ENCODE results near the gene SCAPER. TPM values are rescaled to one million over a fixed set of nuclear protein-coding genes. Genes with fewer than 3 reads are reported as not detected.

SCAPER gene
- total RNA-seq, 1 experiment from 2014 or later = 14.7 TPM

GRCh38 chr15:76398317-76399104 lies 506.6 kb downstream of the SCAPER start:
- TF ChIP-seq, protein P1, sequence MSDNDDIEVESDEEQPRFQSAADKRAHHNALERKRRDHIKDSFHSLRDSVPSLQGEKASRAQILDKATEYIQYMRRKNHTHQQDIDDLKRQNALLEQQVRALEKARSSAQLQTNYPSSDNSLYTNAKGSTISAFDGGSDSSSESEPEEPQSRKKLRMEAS (IDR thresholded peaks at IDR 0.05) = no peak
- TF ChIP-seq SRF (IDR thresholded peaks at IDR 0.05; ENCODE audit: low read depth) = no peak
- TF ChIP-seq TCF7L2 (IDR thresholded peaks at IDR 0.05; ENCODE audit: borderline replicate concordance, extremely low read depth, insufficient read depth, insufficient read length) = no peak
- no peak for TF ChIP-seq ZNF274 (IDR thresholded peaks at IDR 0.05; ENCODE audit: low read depth, low read length)
- no peak for TF ChIP-seq YY1 (IDR thresholded peaks at IDR 0.05; ENCODE audit: extremely low read depth, insufficient replicate concordance, low read depth, low read length)
- TF ChIP-seq, protein P2, sequence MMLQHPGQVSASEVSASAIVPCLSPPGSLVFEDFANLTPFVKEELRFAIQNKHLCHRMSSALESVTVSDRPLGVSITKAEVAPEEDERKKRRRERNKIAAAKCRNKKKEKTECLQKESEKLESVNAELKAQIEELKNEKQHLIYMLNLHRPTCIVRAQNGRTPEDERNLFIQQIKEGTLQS (IDR thresholded peaks at IDR 0.05) = no peak
- no peak for TF ChIP-seq ELF1 (IDR thresholded peaks at IDR 0.05; ENCODE audit: borderline replicate concordance, low read depth)
- TF ChIP-seq SP1 (IDR thresholded peaks at IDR 0.05; ENCODE audit: low read depth) = no peak
- TF ChIP-seq RAD21 (IDR thresholded peaks at IDR 0.05; ENCODE audit: low read depth) = no peak
- Histone ChIP-seq H3K4me3 (replicated peaks in 1 of 2; ENCODE audit: low read depth in 1 of 2, low read length in 2 of 2) (no peak overlapping the region), H3K27ac (ENCODE audit: low read depth, low read length) (no peak overlapping the region), H3K4me1 (ENCODE audit: control insufficient read depth in 1 of 2, insufficient read depth in 2 of 2, low read length in 2 of 2) (no peaks in the 10 kb centered on the region), H3K36me3 (ENCODE audit: control insufficient read depth in 1 of 2, insufficient read depth in 2 of 2, low read length in 2 of 2) (no peaks in the 10 kb centered on the region), H2AFZ (ENCODE audit: low read depth, low read length, poor library complexity, severe bottlenecking) (no peak overlapping the region), H3K27me3 (ENCODE audit: insufficient read depth, low read length) (no peaks in the 10 kb centered on the region), H3K4me2 (ENCODE audit: low read length) (no peak overlapping the region), H3K9me2 (ENCODE audit: insufficient read depth) (no peaks in the 10 kb centered on the region), H3K79me2 (ENCODE audit: insufficient read depth, low read length) (no peaks in the 10 kb centered on the region), H3K9me3 (ENCODE audit: control insufficient read depth in 1 of 2, insufficient read depth in 1 of 2, low read depth in 1 of 2, low read length in 2 of 2) (no peaks in the 10 kb centered on the region), H4K20me1 (ENCODE audit: insufficient read depth) (no peaks in the 10 kb centered on the region), H3K9ac (ENCODE audit: low read length) (no peak overlapping the region)
- POLR2A ChIA-PET = no interaction called here
- CTCF ChIA-PET = no interaction called here
- no TSS peak for BruUV-seq (replicated peaks)
- DNase-seq (ENCODE audit: low read depth, low spot score) (no peak), ATAC-seq (no peak)
- intact Hi-C loops (cut with micrococcal nuclease) = no loop called here
- RAD21 ChIA-PET (ENCODE audit: low non-redundant PET in 1 of 2, low total read pairs in 2 of 2, uncharacterized antibody in 2 of 2, unreplicated experiment in 2 of 2) = no interaction called here

GRCh38 chr15:76393614-76394013 lies 511.5 kb downstream of the SCAPER start:
- no peak overlapping the region for H3K27ac ChIP-seq (ENCODE audit: low read depth, low read length)
- H3K79me2 ChIP-seq (ENCODE audit: insufficient read depth, low read length) = no peaks in the 10 kb centered on the region
- ChIA-PET POLR2A (no interaction called here), CTCF (no interaction called here), RAD21 (ENCODE audit: low non-redundant PET in 1 of 2, low total read pairs in 2 of 2, uncharacterized antibody in 2 of 2, unreplicated experiment in 2 of 2) (no interaction called here)
- H3K4me2 ChIP-seq (ENCODE audit: low read length) = no peak overlapping the region
- no TSS peak for BruUV-seq (replicated peaks)
- H3K9ac ChIP-seq (ENCODE audit: low read length) = no peak overlapping the region
- peaks cover 0 to 3% of the 10 kb centered on the region in 2 experiments; a peak in 1 of 4 replicates for H3K4me1 ChIP-seq (ENCODE audit: control insufficient read depth in 1 of 2, insufficient read depth in 2 of 2, low read length in 2 of 2)
- no peaks in the 10 kb centered on the region for H3K9me3 ChIP-seq (ENCODE audit: control insufficient read depth in 1 of 2, insufficient read depth in 1 of 2, low read depth in 1 of 2, low read length in 2 of 2)
- no peaks in the 10 kb centered on the region for H4K20me1 ChIP-seq (ENCODE audit: insufficient read depth)
- no peak for ATAC-seq
- no peak for DNase-seq (ENCODE audit: low read depth, low spot score)
- H3K4me3 ChIP-seq (replicated peaks in 1 of 2; ENCODE audit: low read depth in 1 of 2, low read length in 2 of 2) = no peak overlapping the region
- no peak overlapping the region for H2AFZ ChIP-seq (ENCODE audit: low read depth, low read length, poor library complexity, severe bottlenecking)
- intact Hi-C loops (cut with micrococcal nuclease) = no loop called here
- no peaks in the 10 kb centered on the region for H3K9me2 ChIP-seq (ENCODE audit: insufficient read depth)
- H3K36me3 ChIP-seq (ENCODE audit: control insufficient read depth in 1 of 2, insufficient read depth in 2 of 2, low read length in 2 of 2) = no peaks in the 10 kb centered on the region
- H3K27me3 ChIP-seq (ENCODE audit: insufficient read depth, low read length) = no peaks in the 10 kb centered on the region
- no peak for TF ChIP-seq YY1 (IDR thresholded peaks at IDR 0.05; ENCODE audit: extremely low read depth, insufficient replicate concordance, low read depth, low read length)
- TF ChIP-seq POLR2A (IDR thresholded peaks at IDR 0.05; ENCODE audit: borderline replicate concordance, extremely low read depth, insufficient read depth, insufficient read length) = no peak
- no peak for TF ChIP-seq EZH2phosphoT487 (IDR thresholded peaks at IDR 0.05; ENCODE audit: borderline replicate concordance)
- no peak for TF ChIP-seq ZBTB33 (IDR thresholded peaks at IDR 0.05; ENCODE audit: extremely low read depth, insufficient replicate concordance, low read length)
- no peak for TF ChIP-seq TCF7L2 (IDR thresholded peaks at IDR 0.05; ENCODE audit: borderline replicate concordance, extremely low read depth, insufficient read depth, insufficient read length)
- no peak for TF ChIP-seq EZH2 (IDR thresholded peaks at IDR 0.05)
- TF ChIP-seq POLR2AphosphoS5 (IDR thresholded peaks at IDR 0.05; ENCODE audit: low read depth, low read length) = no peak
- no peak for TF ChIP-seq CEBPB (IDR thresholded peaks at IDR 0.05; ENCODE audit: low read depth)
- TF ChIP-seq ZFX (IDR thresholded peaks at IDR 0.05) = no peak

Measured in HCT116 (cell line).